ENCODE measurements around the gene MDFIC. TPM values are rescaled to one million over a fixed set of nuclear protein-coding genes. Genes with fewer than 3 reads are reported as not detected.

MDFIC gene
- total RNA-seq, 1 donor from 2014 or later = 25.2 TPM

GRCh38 chr7:114952296-114952695, 30.4 kb downstream of the MDFIC start:
- DNase-seq (ENCODE audit: low spot score in 2 of 2, unreplicated experiment in 2 of 2) = no peak
- Mint-ChIP-seq H3K27me3 (ENCODE audit: low read depth) (no peaks in the 10 kb centered on the region), H3K27ac (no peak overlapping the region), H3K4me3 (no peak overlapping the region), H3K4me1 (peaks cover 2% of the 10 kb centered on the region), H3K36me3 (peaks cover 9% of the 10 kb centered on the region), H3K9me3 (no peaks in the 10 kb centered on the region)
- no peak for TF ChIP-seq CTCF (IDR thresholded peaks at IDR 0.05; ENCODE audit: unreplicated experiment)

- no peak for DNase-seq (ENCODE audit: low spot score in 2 of 2, unreplicated experiment in 2 of 2)
- no peak overlapping the region for H3K27ac Mint-ChIP-seq
- no peaks in the 10 kb centered on the region for H3K9me3 Mint-ChIP-seq
- no peaks in the 10 kb centered on the region for H3K27me3 Mint-ChIP-seq (ENCODE audit: low read depth)
- peaks cover 7% of the 10 kb centered on the region for H3K36me3 Mint-ChIP-seq
- no peak overlapping the region for H3K4me3 Mint-ChIP-seq
- H3K4me1 Mint-ChIP-seq = peaks cover 2% of the 10 kb centered on the region
- no peak for TF ChIP-seq CTCF (IDR thresholded peaks at IDR 0.05; ENCODE audit: unreplicated experiment)
Measured at GRCh38 chr7:114953724-114954123, 31.8 kb downstream of the MDFIC start.

DNA sequence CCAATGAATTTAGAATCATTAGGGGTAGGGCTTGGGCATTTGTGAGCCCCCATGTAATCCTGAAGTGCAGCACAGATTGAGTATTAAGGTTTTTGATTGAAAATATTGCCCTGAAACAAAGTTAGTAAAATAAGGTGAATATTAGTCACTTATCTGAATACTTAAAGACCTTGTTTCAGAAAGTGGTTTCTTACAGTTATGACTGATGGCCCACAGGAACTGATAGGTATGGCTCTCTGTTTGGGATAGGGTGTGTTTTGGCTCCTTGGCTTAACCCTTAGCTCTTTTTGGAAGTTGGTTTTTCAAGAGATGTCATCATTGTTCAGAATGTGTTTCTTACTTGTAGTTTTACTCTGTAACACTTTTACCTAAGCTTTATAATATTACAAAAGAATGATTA, 34.8 kb downstream of the MDFIC start:
- peaks cover 8% of the 10 kb centered on the region for H3K36me3 Mint-ChIP-seq
- H3K4me3 Mint-ChIP-seq = no peak overlapping the region
- no peak for DNase-seq (ENCODE audit: low spot score in 2 of 2, unreplicated experiment in 2 of 2)
- no peak overlapping the region for H3K27ac Mint-ChIP-seq
- H3K9me3 Mint-ChIP-seq = no peaks in the 10 kb centered on the region
- no peaks in the 10 kb centered on the region for H3K4me1 Mint-ChIP-seq
- no peak for TF ChIP-seq CTCF (IDR thresholded peaks at IDR 0.05; ENCODE audit: unreplicated experiment)
- H3K27me3 Mint-ChIP-seq (ENCODE audit: low read depth) = no peaks in the 10 kb centered on the region

DNA sequence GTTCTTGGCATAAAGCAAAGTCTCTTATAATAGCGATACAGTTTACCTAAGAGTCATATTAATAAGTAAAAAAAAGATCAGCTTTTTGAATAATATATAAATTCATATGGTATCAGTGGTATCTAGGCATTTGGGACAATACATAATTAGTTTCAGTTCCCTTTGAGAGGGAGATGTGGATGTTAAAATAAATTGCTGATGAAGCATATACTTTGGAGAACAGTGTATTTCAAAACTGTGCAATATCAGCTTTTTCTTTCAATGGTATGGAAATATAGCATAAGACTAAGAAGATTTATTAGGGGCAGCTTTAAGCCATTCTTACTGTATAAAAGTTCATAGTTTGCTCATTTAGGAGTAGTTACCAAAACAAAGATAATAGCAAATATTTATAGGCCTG, 35.5 kb downstream of the MDFIC start:
- Mint-ChIP-seq H3K4me3 (no peak overlapping the region), H3K27me3 (ENCODE audit: low read depth) (no peaks in the 10 kb centered on the region), H3K27ac (no peak overlapping the region), H3K9me3 (no peaks in the 10 kb centered on the region), H3K36me3 (peaks cover 8% of the 10 kb centered on the region), H3K4me1 (peaks cover 2% of the 10 kb centered on the region)
- DNase-seq (ENCODE audit: low spot score in 2 of 2, unreplicated experiment in 2 of 2) = no peak
- TF ChIP-seq CTCF (IDR thresholded peaks at IDR 0.05; ENCODE audit: unreplicated experiment) = no peak

DNA sequence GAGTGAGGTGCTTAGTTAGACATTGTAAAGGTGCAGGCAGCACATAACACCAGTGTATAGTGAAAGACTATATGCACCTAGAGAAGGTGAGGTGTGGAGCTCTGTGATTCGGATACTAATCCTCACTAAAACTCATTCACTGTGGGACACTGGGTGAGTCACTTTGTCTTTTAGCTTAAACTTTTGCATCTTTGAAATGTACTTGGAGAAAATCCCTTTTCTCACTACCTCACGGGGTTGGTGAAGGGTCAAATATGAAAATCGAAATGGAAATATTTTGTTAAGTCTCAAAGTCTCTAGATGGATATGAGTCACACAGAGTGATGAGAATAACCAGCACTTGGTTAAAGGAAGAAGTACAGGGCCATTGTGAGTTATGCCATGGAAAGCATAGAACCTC, 38.0 kb downstream of the MDFIC start:
- H3K27ac Mint-ChIP-seq = no peak overlapping the region
- no peak for TF ChIP-seq CTCF (IDR thresholded peaks at IDR 0.05; ENCODE audit: unreplicated experiment)

DNA sequence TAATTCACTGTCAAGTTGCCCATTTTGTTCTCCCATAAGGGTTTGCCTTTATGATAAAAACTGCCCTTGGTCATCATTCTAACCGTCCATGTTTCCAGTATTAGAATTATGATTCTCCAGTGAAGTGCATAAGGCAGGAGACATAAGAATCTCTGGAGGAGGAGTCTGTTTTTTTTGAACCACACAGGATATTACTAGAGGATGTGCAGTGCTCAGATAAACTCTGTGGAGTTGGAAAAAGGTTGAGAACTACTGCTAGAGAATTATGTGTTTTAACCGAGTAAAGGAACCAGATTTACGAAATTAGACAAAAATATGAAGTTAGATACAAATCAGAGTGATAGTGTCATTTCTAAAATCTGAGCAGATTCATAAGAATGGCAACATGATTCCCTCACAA, 40.5 kb downstream of the MDFIC start:
- Mint-ChIP-seq H3K4me3 (no peak overlapping the region), H3K36me3 (peaks cover 7% of the 10 kb centered on the region), H3K27me3 (ENCODE audit: low read depth) (no peaks in the 10 kb centered on the region)

More for the DNA sequence above, 38.0 kb downstream of the MDFIC start:
- Mint-ChIP-seq H3K9me3 (no peaks in the 10 kb centered on the region), H3K27me3 (ENCODE audit: low read depth) (no peaks in the 10 kb centered on the region), H3K4me3 (no peak overlapping the region), H3K36me3 (peaks cover 8% of the 10 kb centered on the region), H3K4me1 (peaks cover 2% of the 10 kb centered on the region)
- DNase-seq (ENCODE audit: low spot score in 2 of 2, unreplicated experiment in 2 of 2) = no peak

More for the DNA sequence above, 40.5 kb downstream of the MDFIC start:
- no peak for DNase-seq (ENCODE audit: low spot score in 2 of 2, unreplicated experiment in 2 of 2)
- TF ChIP-seq CTCF (IDR thresholded peaks at IDR 0.05; ENCODE audit: unreplicated experiment) = no peak
- no peaks in the 10 kb centered on the region for H3K9me3 Mint-ChIP-seq
- peaks cover 7% of the 10 kb centered on the region for H3K4me1 Mint-ChIP-seq
- no peak overlapping the region for H3K27ac Mint-ChIP-seq
